Activated naive CD4-positive, alpha-beta T cell treated with anti-CD3 and anti-CD28 coated beads, Interleukin-2, amount 50 U/mL, for 16 hours (primary cell): ENCODE results near the gene RBMY1A1.
"Not testable (repeated sequence)": the region's sequence is repeated elsewhere in the genome, so short reads cannot be mapped to it uniquely, and the experiment has no call there.

Experiments used
- DNase-seq: peaks from one replicate; pipeline ENCODE4 v3.0.0-alpha.2; 2020

Gene RBMY1A1

DNA sequence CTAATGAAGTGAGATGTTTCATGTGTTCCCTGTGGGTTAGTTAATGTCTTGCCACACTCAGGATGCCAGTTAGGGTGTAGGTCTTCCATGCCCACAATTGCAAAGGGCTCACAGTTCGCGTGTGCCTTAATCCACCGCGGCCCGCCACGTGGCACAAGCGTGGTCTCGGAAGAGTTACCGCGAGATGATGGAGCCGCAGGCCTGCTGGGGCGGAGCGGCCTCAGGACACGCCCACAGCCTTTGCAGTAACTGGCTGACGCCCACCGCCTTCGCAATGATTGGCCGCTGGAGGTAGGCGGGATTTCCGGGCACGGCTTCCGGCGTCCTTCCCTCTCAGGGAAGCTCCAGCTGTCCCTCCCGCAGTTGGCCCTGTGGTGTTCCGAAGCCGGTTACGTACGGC is at the start of gene RBMY1A1:
RBMY1A1 (plus strand) TSS at position 301 of the 400 bp plus-strand sequence. CDS start 2,013 bp downstream, outside the sequence.
- not testable (repeated sequence) for DNase-seq

DNA sequence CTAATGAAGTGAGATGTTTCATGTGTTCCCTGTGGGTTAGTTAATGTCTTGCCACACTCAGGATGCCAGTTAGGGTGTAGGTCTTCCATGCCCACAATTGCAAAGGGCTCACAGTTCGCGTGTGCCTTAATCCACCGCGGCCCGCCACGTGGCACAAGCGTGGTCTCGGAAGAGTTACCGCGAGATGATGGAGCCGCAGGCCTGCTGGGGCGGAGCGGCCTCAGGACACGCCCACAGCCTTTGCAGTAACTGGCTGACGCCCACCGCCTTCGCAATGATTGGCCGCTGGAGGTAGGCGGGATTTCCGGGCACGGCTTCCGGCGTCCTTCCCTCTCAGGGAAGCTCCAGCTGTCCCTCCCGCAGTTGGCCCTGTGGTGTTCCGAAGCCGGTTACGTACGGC is 23.6 kb upstream of the RBMY1A1 start, which contains the start of gene RBMY1B:
RBMY1B (plus strand) TSS at position 301 of the 400 bp plus-strand sequence. CDS start 2,013 bp downstream, outside the sequence.
- DNase-seq, result not testable (repeated sequence)

DNA sequence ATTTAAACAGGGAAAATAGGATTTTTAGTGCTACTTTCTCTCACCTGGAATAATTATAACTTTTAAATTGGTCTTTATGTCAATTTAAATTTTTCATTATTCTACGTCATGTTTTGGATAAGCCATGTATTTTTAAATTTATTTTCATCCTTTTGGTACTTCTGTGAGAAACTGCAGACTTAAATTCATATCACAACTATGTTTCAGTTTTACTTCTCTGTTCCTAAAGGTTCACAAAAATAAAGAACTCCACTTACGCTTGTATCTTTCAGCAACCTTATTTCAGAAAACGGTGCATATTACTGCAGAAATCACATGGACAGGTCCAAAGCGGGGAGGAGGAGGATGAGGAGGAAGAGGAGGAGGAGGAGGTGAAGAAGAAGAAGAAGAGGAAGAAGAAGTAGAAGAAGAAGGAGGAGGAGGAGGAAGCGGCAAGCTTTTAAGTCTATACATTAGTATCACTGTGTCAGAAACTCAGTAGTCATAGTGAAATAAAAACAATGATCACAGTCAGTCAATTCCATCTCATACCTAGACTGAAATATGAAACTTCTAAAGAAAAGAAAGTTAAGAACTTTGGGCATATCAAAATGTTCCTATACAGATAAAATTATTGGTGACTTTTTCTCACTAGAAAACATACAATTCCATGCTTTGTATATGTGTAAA is 24.8 kb downstream of the RBMY1A1 start:
- DNase-seq, result not testable (repeated sequence)

DNA sequence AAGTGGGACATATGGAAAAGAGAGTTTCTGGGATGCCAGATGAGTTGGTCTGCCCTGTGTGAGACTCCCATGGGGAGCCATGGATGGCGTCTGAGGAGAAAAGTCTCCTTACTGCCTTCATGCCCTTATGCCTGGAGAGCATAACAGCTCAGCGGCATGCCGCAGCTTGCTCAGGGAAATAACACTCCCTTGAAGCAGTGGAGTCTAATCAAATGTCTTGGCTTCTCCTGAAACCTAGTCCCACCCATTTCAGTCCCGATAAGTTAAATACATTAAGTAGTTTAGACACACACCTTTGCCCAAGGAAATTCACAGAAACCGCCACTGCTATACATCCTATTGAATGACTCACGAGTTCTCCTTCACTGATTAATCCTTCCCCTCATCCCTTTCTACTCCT is 50.8 kb downstream of the RBMY1A1 start:
- DNase-seq, result no peak

DNA sequence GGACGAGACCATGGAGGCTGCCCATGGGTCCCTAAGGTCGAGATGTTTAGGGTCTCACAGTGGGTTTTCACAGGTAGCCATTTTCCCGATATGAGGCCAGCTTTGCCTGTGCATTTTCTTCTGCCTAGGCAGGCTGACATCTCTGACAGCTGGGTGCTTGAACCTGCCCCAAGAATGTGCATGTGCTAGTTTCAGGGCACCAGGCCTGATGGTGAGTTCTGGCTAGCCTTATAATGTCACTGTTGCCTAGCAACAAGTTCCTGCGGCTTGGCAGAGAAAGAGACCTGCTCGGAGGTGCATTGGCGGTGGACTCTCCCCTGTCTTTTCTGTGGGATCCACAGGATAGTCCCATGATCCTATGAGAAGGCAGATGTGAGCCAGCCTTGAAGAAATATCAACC is 51.8 kb downstream of the RBMY1A1 start:
- DNase-seq, result not testable (repeated sequence)

DNA sequence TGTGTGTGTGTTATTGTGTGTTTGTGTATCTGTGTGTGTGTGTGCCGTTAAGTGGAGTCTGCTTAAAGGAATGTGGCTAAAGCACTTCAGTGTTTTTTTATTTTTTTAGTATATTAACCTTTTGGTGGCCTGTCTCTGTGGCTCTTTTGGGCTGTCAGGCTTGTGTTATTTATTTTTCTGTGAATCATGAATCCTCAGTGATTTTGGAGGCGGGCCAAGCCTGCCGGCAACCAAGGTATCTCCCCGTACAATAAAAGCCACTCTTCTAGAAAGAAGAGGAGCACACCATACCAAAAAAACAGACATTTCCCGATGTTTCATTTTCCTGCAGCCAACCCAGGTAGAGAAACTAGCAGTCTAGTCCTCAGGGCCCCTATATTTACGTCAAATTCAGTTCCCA is 57.4 kb downstream of the RBMY1A1 start:
- no peak for DNase-seq

DNA sequence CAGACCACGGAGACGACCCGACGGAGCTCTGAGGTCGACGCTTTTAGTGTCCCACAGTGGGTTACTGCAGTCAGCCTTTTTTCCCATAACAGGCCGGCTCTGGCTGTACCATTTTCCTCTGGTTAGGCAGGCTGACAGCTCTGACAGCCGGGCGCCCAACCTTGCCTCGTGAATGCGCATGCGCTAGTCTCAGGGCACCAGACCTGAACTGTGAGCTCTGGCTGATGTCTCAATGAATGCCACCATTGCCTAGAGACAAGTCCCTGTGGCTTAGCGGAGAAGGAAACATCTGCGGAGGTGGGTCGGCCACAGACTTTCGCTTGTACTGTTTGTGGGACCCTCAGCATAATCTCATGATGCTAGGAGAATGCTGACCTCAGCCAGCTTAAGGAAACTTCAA is 61.6 kb downstream of the RBMY1A1 start:
- not testable (repeated sequence) for DNase-seq
